Stomach (tissue), 9 donors: ENCODE measurements around the gene PLSCR3. TPM values are rescaled to one million over a fixed set of nuclear protein-coding genes. Genes with fewer than 3 reads are reported as not detected.
"Not testable (repeated sequence)": the region's sequence is repeated elsewhere in the genome, so short reads cannot be mapped to it uniquely, and the experiment has no call there.

Source experiments
- DNase-seq, 2 donors: peaks; one replicate each; pipeline versions ENCODE4 v3.0.0 to v3.0.0-alpha.2; 2013 to 2019
- H3K27ac ChIP-seq, 5 donors: fragments of 200-600 bp in 4 of 5; sonication (generic) in 4 of 5; one replicate each; pipeline ENCODE4 v1.5.1; 2013 to 2019; ENCODE audit warnings: mild to moderate bottlenecking in 1 of 5, moderate library complexity in 1 of 5
- H3K27me3 ChIP-seq, 3 donors: fragments of 200-600 bp; sonication (generic); one replicate each; pipeline ENCODE4 v1.5.1; 2017 to 2019; ENCODE audit warnings: mixed run types in 1 of 3
- H3K36me3 ChIP-seq, 4 donors: fragments of 200-600 bp; sonication (generic); 1 replicate in 3 of 4; 2 replicates in 1 of 4; pipeline ENCODE4 v1.5.1; 2016 to 2019
- H3K4me1 ChIP-seq, 4 donors: fragments of 200-600 bp; sonication (generic); one replicate each; pipeline ENCODE4 v1.5.1; 2016 to 2019
- H3K4me3 ChIP-seq, 4 donors: fragments of 200-600 bp; sonication (generic) in 3 of 4; one replicate each; pipeline ENCODE4 v1.5.1; 2016 to 2019; ENCODE audit warnings: mild to moderate bottlenecking in 1 of 4
- H3K9me3 ChIP-seq, 4 donors: fragments of 200-600 bp; sonication (generic); one replicate each; pipeline ENCODE4 v1.5.1; 2016 to 2019
- CTCF ChIP-seq, 7 experiments: fragments of 450-650 bp in 4 of 7; fragments of 200-600 bp in 3 of 7; sonication (generic) in 3 of 7; IDR thresholded peaks; one replicate each; pipeline ENCODE4 v1.5.1; 2016 to 2019; ENCODE audit warnings: antibody characterized with exemption in 7 of 7, control low read depth in 2 of 7, mild to moderate bottlenecking in 1 of 7
- EP300 ChIP-seq: sonication (generic); formaldehyde crosslinking; IDR thresholded peaks from one replicate; pipeline ENCODE4 v1.6.1; 2017; ENCODE audit warnings: antibody characterized with exemption
- POLR2A ChIP-seq, 4 donors: fragments of 450-650 bp; IDR thresholded peaks; one replicate each; pipeline ENCODE4 v1.6.1; 2016; ENCODE audit warnings: antibody characterized with exemption in 4 of 4, control low read depth in 2 of 4, mild to moderate bottlenecking in 1 of 4, moderate library complexity in 1 of 4
- POLR2AphosphoS5 ChIP-seq, 3 donors: sonication (generic); formaldehyde crosslinking; IDR thresholded peaks; one replicate each; pipeline ENCODE4 v1.6.1; 2016; ENCODE audit warnings: antibody characterized with exemption in 3 of 3
- WGBS, 5 donors: extraction: QIAGEN DNeasy Blood & Tissue Kit in 3 of 5; methylation state at CpG; one replicate each; pipeline versions ENCODE4 v1.1.5 to v1.1.7; 2013 to 2018; 5-methylcytosine and 5-hydroxymethylcytosine counted together
- intact Hi-C: fragments of 100-400 bp; cut with DNase I; formaldehyde crosslinking; loops from one replicate; pipeline ENCODE4 v1.15.1; 2023; ENCODE audit warnings: low total_unique reads
- polyA plus RNA-seq, 3 donors: library from polyadenylated mRNA; stranded (reverse); fragments of 200-250 nt; gene quantifications; one replicate each; pipeline ENCODE4 v1.2.3, GENCODE V29; 2013
- total RNA-seq, 5 donors: library from RNA; depleted of rRNA; stranded (reverse); fragments of >200 nt; gene quantifications; one replicate each; pipeline versions ENCODE4 v1.1.0 to v1.2.3, GENCODE V29; 2014 to 2016
- donor health status: healthy with polysubstance abuse.
- donor health status: Bipolar disorder and iron deficiency.
- donor health status: healthy.

PLSCR3 gene
- total and polyA plus RNA-seq, 8 donors = 7.9 to 101 (median 24.4) TPM; not detected in 1

- Histone ChIP-seq H3K4me3 (no peak overlapping the region), H3K27ac (no peak overlapping the region), H3K36me3 (no peaks in the 10 kb centered on the region), H3K4me1 (no peaks in the 10 kb centered on the region), H3K27me3 (peaks cover 0 to 13% (median 0%) of the 10 kb centered on the region in 3 donors), H3K9me3 (no peaks in the 10 kb centered on the region)
- TF ChIP-seq CTCF (IDR thresholded peaks at IDR 0.05) = no peak
- no peak for TF ChIP-seq EP300
- no peak for TF ChIP-seq POLR2A (IDR thresholded peaks at IDR 0.05)
- TF ChIP-seq POLR2AphosphoS5 (IDR thresholded peaks at IDR 0.05) = no peak
- DNase-seq = no peak
- 82 to 90% (median 86%) methylated on average over 4 of the region's 4 CpGs for WGBS, 5 donors
- intact Hi-C loops = no loop called here
Observed at GRCh38 chr17:7370853-7371252, 23.5 kb downstream of the PLSCR3 start.

- Histone ChIP-seq H3K36me3 (no peaks in the 10 kb centered on the region), H3K27ac (no peak overlapping the region), H3K9me3 (no peaks in the 10 kb centered on the region), H3K27me3 (peaks cover 0 to 13% (median 0%) of the 10 kb centered on the region in 3 donors), H3K4me3 (no peak overlapping the region), H3K4me1 (no peaks in the 10 kb centered on the region)
- intact Hi-C loops = loop anchor here (10.0 kb wide), 1 partner anchor 55 kb away; the partner anchor contains the start of genes SPEM1, SPEM2 and SPEM3
- WGBS, 5 donors = 74 to 79% (median 77%) methylated on average over 5 of the region's 5 CpGs
- no peak for DNase-seq
- TF ChIP-seq EP300 (no peak), POLR2AphosphoS5 (IDR thresholded peaks at IDR 0.05) (no peak), POLR2A (IDR thresholded peaks at IDR 0.05) (no peak)
Observed at GRCh38 chr17:7369825-7370224, 24.5 kb downstream of the PLSCR3 start.

- 86 to 91% (median 90%) methylated on average over 5 of the region's 5 CpGs for whole genome bisulfite sequencing, 5 donors
Observed at GRCh38 chr17:7368599-7368994, 25.7 kb downstream of the PLSCR3 start.

GRCh38 chr17:7367918-7368598, 26.3 kb downstream of the PLSCR3 start:
- Histone ChIP-seq H3K4me3 (no peak overlapping the region), H3K4me1 (no peaks in the 10 kb centered on the region), H3K27ac (no peak overlapping the region), H3K9me3 (no peaks in the 10 kb centered on the region), H3K36me3 (no peaks in the 10 kb centered on the region), H3K27me3 (peaks cover 0 to 13% (median 0%) of the 10 kb centered on the region in 3 donors)
- intact Hi-C loops = loop anchor here (10.0 kb wide), 1 partner anchor 57 kb away; the partner anchor contains the start of genes SPEM1, SPEM2 and SPEM3
- 64 to 75% (median 71%) methylated on average over 13 of the region's 13 CpGs for WGBS, 5 donors
- no peak for TF ChIP-seq CTCF (IDR thresholded peaks at IDR 0.05)
- no peak for TF ChIP-seq POLR2AphosphoS5 (IDR thresholded peaks at IDR 0.05)
- TF ChIP-seq POLR2A (IDR thresholded peaks at IDR 0.05) = no peak
- no peak for TF ChIP-seq EP300
- DNase-seq = no peak

More at GRCh38 chr17:7368599-7368994, 25.7 kb downstream of the PLSCR3 start:
- H3K4me3 ChIP-seq, DNase-seq, H3K9me3 ChIP-seq, H3K4me1 ChIP-seq, H3K36me3 ChIP-seq, H3K27ac ChIP-seq: not testable (repeated sequence)
- intact Hi-C loops = loop anchor here (10.0 kb wide), 1 partner anchor 56 kb away; the partner anchor contains the start of genes SPEM1, SPEM2 and SPEM3
- peaks cover 0 to 13% (median 0%) of the 10 kb centered on the region in 3 donors for H3K27me3 ChIP-seq

GRCh38 chr17:7367083-7367482, 27.2 kb downstream of the PLSCR3 start:
- Histone ChIP-seq H3K4me1 (no peaks in the 10 kb centered on the region), H3K4me3 (no peak overlapping the region), H3K9me3 (no peaks in the 10 kb centered on the region), H3K36me3 (no peaks in the 10 kb centered on the region), H3K27ac (no peak overlapping the region), H3K27me3 (peaks cover 0 to 13% (median 0%) of the 10 kb centered on the region in 3 donors)
- TF ChIP-seq POLR2AphosphoS5 (IDR thresholded peaks at IDR 0.05) (no peak), POLR2A (IDR thresholded peaks at IDR 0.05) (no peak), CTCF (IDR thresholded peaks at IDR 0.05) (no peak), EP300 (no peak)
- intact Hi-C loops = loop anchor here (10.0 kb wide), 1 partner anchor 58 kb away; the partner anchor contains the start of genes SPEM1, SPEM2 and SPEM3
- 80 to 85% (median 82%) methylated on average over 7 to 8 of the region's 8 CpGs for WGBS, 5 donors
- no peak for DNase-seq

- not testable (repeated sequence) for H3K4me3 ChIP-seq, H3K27ac ChIP-seq, H3K9me3 ChIP-seq, H3K36me3 ChIP-seq, DNase-seq, H3K4me1 ChIP-seq
- WGBS, 5 donors = 75 to 86% (median 84%) methylated on average over 6 to 7 of the region's 7 CpGs
- H3K27me3 ChIP-seq = peaks cover 0 to 10% (median 0%) of the 10 kb centered on the region in 3 donors
- intact Hi-C loops = loop anchor here (10.0 kb wide), 1 partner anchor 59 kb away; the partner anchor contains the start of genes SPEM1, SPEM2 and SPEM3
Observed at GRCh38 chr17:7365963-7366362, 28.4 kb downstream of the PLSCR3 start.
